ENCODE measurements around the gene C3orf20. TPM values are rescaled to one million over a fixed set of nuclear protein-coding genes. Genes with fewer than 3 reads are reported as not detected.

C3orf20 gene
- total and polyA plus RNA-seq, 9 of the 15 experiments (the other 6 are each of a cell fraction or from before 2014, with no cell fraction given): 0.04 TPM; not detected in 8

DNA sequence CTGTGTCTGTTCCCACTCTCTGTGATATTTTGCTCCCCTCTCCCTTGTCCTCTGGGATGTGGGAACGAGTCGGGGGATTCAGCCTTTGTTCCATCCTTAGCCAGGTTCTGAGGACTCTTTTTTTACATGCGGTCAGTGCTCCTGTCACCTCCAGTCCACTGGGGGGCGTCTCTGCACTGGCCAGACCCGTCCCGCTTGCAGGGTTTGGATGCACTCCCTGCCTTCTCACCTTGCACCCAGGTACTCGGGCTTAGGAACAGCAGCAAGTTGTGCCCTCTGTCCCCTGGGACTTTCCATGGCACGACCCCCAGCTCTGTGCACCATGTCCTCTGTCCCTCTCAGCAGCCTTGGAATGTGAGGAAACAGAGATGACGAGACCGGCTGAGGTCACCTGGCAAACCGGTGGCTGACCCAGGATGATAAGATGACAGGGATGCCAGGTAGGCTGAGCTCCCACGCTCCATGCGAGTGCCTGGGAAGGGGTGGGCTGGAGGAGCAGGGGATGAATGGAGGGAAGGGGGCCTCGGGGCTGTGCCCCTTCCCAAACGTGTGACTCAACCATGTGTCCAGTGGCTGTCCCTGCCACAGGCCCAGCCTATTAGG lies 116.5 kb downstream of the C3orf20 start (continued):
- TF ChIP-seq, protein P1, sequence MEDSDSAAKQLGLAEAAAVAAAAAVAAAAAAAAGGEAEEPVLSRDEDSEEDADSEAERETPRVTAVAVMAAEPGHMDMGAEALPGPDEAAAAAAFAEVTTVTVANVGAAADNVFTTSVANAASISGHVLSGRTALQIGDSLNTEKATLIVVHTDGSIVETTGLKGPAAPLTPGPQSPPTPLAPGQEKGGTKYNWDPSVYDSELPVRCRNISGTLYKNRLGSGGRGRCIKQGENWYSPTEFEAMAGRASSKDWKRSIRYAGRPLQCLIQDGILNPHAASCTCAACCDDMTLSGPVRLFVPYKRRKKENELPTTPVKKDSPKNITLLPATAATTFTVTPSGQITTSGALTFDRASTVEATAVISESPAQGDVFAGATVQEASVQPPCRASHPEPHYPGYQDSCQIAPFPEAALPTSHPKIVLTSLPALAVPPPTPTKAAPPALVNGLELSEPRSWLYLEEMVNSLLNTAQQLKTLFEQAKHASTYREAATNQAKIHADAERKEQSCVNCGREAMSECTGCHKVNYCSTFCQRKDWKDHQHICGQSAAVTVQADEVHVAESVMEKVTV (CRISPR knock-in tag; IDR thresholded peaks at IDR 0.05): peak; percentile 59; the same call in 1 of the 2 replicates

DNA sequence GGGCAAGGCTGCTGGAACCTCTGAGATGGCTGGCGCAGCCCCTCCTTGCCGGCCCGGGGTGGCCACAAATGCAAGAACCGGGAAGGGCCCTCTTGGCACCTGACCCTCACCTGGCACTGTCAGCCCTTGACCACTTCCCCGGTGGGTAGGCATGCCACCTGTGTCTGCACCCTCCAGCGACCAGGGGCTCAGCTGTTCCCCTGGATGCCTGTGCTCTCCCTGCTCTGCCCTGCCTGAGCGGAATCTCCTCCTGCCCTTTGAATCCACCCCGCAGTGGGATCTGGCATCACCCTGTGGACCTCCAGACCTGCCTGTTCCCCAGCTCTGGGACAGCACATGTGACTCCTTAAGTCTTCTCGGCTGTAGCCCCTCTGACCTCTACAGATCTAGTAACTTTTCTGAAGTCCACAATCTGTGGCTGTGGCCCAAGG lies 117.8 kb downstream of the C3orf20 start:
- in situ Hi-C loops (cut with MboI): no loop called here
- CTCF ChIA-PET (ENCODE audit: low intra/inter-chr PET ratio): interaction anchor here (3.3 kb wide), 1 partner anchor 128 kb away, joined by 20 read pairs; no protein-coding TSS in a partner anchor

More for the DNA sequence above, 117.8 kb downstream of the C3orf20 start:
- intact Hi-C loops (cut with micrococcal nuclease): loop anchor here (5.0 kb wide), 1 partner anchor 70 kb away; no protein-coding TSS in a partner anchor
- BruUV-seq (replicated peaks): no TSS peak
- H3K9ac ChIP-seq (ENCODE audit: insufficient read depth in 1 of 2, low read depth in 2 of 2, low read length in 2 of 2): no peak overlapping the region
- WGBS (ENCODE audit: insufficient coverage, low coverage, missing lambda C conversion rate): 1% methylated on average over 9 of the region's 9 CpGs
- H3K79me2 ChIP-seq (ENCODE audit: control insufficient read depth, insufficient read depth, low read length): no peaks in the 10 kb centered on the region
- no peak overlapping the region for H3K27ac ChIP-seq (ENCODE audit: extremely low read depth, low read depth, low read length)
- no peak overlapping the region for H2AFZ ChIP-seq (ENCODE audit: low read depth, low read length)
- ATAC-seq (no peak), DNase-seq (ENCODE audit: extremely low read depth in 1 of 4, low spot score in 3 of 4) (no peak), FAIRE-seq (no peak)
- H3K4me2 ChIP-seq (ENCODE audit: insufficient read depth, low read length): no peak overlapping the region
- TF ChIP-seq RBM14 (IDR thresholded peaks at IDR 0.05; ENCODE audit: borderline replicate concordance, insufficient read depth, low read depth, low read length) (no peak), ZNF561 (CRISPR knock-in tag; conservative IDR thresholded peaks at IDR 0.05) (no peak), KLF16 (IDR thresholded peaks at IDR 0.05) (no peak), ZNF133 (CRISPR knock-in tag; IDR thresholded peaks at IDR 0.05) (no peak), SAFB (IDR thresholded peaks at IDR 0.05; ENCODE audit: borderline replicate concordance, low read depth, low read length) (no peak), ZNF589 (CRISPR knock-in tag; IDR thresholded peaks at IDR 0.05; ENCODE audit: low read depth) (no peak), CTBP1 (IDR thresholded peaks at IDR 0.05; ENCODE audit: borderline replicate concordance) (no peak), MCM5 (IDR thresholded peaks at IDR 0.05; ENCODE audit: low read depth) (no peak), ADNP (tag; IDR thresholded peaks at IDR 0.05) (no peak), ZNF197 (CRISPR knock-in tag; IDR thresholded peaks at IDR 0.05; ENCODE audit: low read depth) (no peak), PTRF (tag; IDR thresholded peaks at IDR 0.05) (no peak), ZNF444 (CRISPR knock-in tag; IDR thresholded peaks at IDR 0.05) (no peak), SMARCA4 (IDR thresholded peaks at IDR 0.05) (no peak)
- TF ChIP-seq, protein P2, sequence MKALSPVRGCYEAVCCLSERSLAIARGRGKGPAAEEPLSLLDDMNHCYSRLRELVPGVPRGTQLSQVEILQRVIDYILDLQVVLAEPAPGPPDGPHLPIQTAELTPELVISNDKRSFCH (CRISPR knock-in tag; IDR thresholded peaks at IDR 0.05): no peak
- TF ChIP-seq, protein P2 (tag; IDR thresholded peaks at IDR 0.05): no peak
- TF ChIP-seq, protein P3, sequence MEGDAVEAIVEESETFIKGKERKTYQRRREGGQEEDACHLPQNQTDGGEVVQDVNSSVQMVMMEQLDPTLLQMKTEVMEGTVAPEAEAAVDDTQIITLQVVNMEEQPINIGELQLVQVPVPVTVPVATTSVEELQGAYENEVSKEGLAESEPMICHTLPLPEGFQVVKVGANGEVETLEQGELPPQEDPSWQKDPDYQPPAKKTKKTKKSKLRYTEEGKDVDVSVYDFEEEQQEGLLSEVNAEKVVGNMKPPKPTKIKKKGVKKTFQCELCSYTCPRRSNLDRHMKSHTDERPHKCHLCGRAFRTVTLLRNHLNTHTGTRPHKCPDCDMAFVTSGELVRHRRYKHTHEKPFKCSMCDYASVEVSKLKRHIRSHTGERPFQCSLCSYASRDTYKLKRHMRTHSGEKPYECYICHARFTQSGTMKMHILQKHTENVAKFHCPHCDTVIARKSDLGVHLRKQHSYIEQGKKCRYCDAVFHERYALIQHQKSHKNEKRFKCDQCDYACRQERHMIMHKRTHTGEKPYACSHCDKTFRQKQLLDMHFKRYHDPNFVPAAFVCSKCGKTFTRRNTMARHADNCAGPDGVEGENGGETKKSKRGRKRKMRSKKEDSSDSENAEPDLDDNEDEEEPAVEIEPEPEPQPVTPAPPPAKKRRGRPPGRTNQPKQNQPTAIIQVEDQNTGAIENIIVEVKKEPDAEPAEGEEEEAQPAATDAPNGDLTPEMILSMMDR (IDR thresholded peaks at IDR 0.05 in 2 of 3, conservative IDR thresholded peaks at IDR 0.05 in 1 of 3; ENCODE audit: insufficient read depth in 2 of 3, low read depth in 1 of 3, low read length in 3 of 3): no peak
- H4K20me1 ChIP-seq (replicated peaks; ENCODE audit: control insufficient read depth, insufficient read depth, low read length): peaks cover 9% of the 10 kb centered on the region; the same call in 1 of the 2 replicates
- POLR2A ChIA-PET: interaction anchor here (0.6 to 1.9 kb wide), 5 partner anchors 9 to 161 kb away, joined by 3 to 5 read pairs (median 4); no protein-coding TSS in a partner anchor
- H3K4me3 ChIP-seq: no peak overlapping the region
- H3K9me3 ChIP-seq (replicated peaks; ENCODE audit: control insufficient read depth, insufficient read depth, low read depth, low read length): no peaks in the 10 kb centered on the region
- no peaks in the 10 kb centered on the region for H3K36me3 ChIP-seq (ENCODE audit: control insufficient read depth, insufficient read depth, low read length)
- no peaks in the 10 kb centered on the region; a peak in 2 of 5 replicates for H3K4me1 ChIP-seq (replicated peaks in 1 of 2; ENCODE audit: control insufficient read depth in 2 of 2, insufficient read depth in 2 of 2, low read length in 2 of 2)
- H3K27me3 ChIP-seq (ENCODE audit: control insufficient read depth in 2 of 2, insufficient read depth in 2 of 2, low read length in 2 of 2): peaks cover 19 to 71% of the 10 kb centered on the region in 2 experiments; a peak in 3 of 5 replicates
- no peaks in the 10 kb centered on the region for H3K9me1 ChIP-seq (ENCODE audit: control insufficient read depth, insufficient read depth, low read length)
